HuH-7.5 (cell line): Measurements from ENCODE around the gene CCDC194.
"Not testable (repeated sequence)": the region's sequence is repeated elsewhere in the genome, so short reads cannot be mapped to it uniquely, and the experiment has no call there.

Experiments
- DNase-seq: peaks from one replicate; pipeline ENCODE4 v3.0.0; 2011; ENCODE audit warnings: low spot score

The CCDC194 gene

GRCh38 chr19:17376935-17377600 lies 16.9 kb downstream of the CCDC194 start, which contains the start of gene PLVAP:
Gene PLVAP (minus strand): TSS chr19:17377342. CDS start chr19:17377288, 54 bp downstream.
- no peak for DNase-seq

GRCh38 chr19:17370026-17370587 lies 23.9 kb downstream of the CCDC194 start:
- DNase-seq: no peak

GRCh38 chr19:17365361-17365760 lies 28.6 kb downstream of the CCDC194 start:
- no peak for DNase-seq

- not testable (repeated sequence) for DNase-seq
Observed at GRCh38 chr19:17363852-17364605, 30.0 kb downstream of the CCDC194 start.

GRCh38 chr19:17359905-17360800 lies 33.8 kb downstream of the CCDC194 start:
- DNase-seq: no peak

GRCh38 chr19:17358395-17358794 lies 35.6 kb downstream of the CCDC194 start:
- DNase-seq: no peak

- no peak for DNase-seq
Observed at GRCh38 chr19:17357724-17358123, 36.3 kb downstream of the CCDC194 start.

GRCh38 chr19:17357078-17357666 lies 36.8 kb downstream of the CCDC194 start:
- no peak for DNase-seq

- no peak for DNase-seq
Observed at GRCh38 chr19:17353386-17353785, 40.6 kb downstream of the CCDC194 start.

- DNase-seq: no peak
Observed at GRCh38 chr19:17352608-17353280, 41.3 kb downstream of the CCDC194 start.

- DNase-seq: no peak
Observed at GRCh38 chr19:17351815-17352435, 42.1 kb downstream of the CCDC194 start.

GRCh38 chr19:17348700-17349099 lies 45.3 kb downstream of the CCDC194 start:
- DNase-seq: no peak

- no peak for DNase-seq
Observed at GRCh38 chr19:17347877-17348276, 46.1 kb downstream of the CCDC194 start.

GRCh38 chr19:17347361-17347760 lies 46.6 kb downstream of the CCDC194 start:
- no peak for DNase-seq

- DNase-seq: peak; percentile 80
Observed at GRCh38 chr19:17346109-17346671, 47.8 kb downstream of the CCDC194 start.

GRCh38 chr19:17341845-17342244 lies 52.2 kb downstream of the CCDC194 start:
- DNase-seq: no peak

GRCh38 chr19:17341386-17341785 lies 52.6 kb downstream of the CCDC194 start:
- no peak for DNase-seq

- no peak for DNase-seq
Observed at GRCh38 chr19:17340871-17341357, 53.1 kb downstream of the CCDC194 start.
